GM21515 (cell line): ENCODE data around the gene GOLGA3.
"Not testable (repeated sequence)": the region's sequence is repeated elsewhere in the genome, so short reads cannot be mapped to it uniquely, and the experiment has no call there.

Experiments used
- ATAC-seq: cut with Tn5 transposase; IDR thresholded peaks from one replicate; pipeline ENCODE4 v1.9.1; 2021; ENCODE audit not compliant: unreplicated experiment

The GOLGA3 gene

GRCh38 chr12:132754160-132754932 lies 74.3 kb downstream of the GOLGA3 start:
- no peak for ATAC-seq

DNA sequence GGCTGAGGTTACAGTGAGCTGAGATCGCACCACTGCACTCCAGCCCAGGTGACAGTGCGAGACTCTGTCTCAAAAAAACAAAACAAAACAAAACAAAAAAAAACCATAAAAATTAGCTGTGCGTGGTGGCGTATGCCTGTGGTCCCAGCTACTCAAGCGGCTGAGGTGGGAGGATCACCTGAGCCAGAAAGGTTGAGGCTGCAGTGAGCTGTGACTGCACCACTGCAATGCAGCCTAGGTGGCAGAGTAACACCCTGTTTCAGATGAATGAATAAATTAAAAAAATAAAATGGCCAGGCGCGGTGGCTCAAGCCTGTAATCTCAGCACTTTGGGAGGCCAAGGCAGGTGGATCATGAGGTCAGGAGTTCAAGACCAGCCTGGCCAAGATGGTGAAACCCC lies 75.0 kb downstream of the GOLGA3 start:
- not testable (repeated sequence) for ATAC-seq

DNA sequence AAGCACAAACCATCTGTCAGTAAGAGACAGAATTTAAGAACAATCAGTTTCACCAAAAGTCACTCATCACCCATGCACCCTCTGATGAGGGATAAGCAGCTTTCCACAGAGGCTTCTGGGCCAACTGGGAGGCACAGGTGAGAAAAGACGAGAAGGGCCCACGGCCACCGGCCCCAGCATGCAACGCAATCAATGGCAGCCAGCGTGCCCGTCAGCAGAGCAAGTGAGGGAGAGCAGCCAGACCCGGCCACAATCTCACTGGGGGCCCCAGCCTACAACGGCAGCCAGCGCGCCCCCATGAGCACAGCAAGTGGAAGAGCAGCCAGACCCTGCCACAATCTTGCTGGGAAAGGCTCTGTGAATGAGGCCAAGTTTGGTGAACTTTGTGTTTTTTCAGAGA lies 80.3 kb downstream of the GOLGA3 start:
- ATAC-seq, result no peak

DNA sequence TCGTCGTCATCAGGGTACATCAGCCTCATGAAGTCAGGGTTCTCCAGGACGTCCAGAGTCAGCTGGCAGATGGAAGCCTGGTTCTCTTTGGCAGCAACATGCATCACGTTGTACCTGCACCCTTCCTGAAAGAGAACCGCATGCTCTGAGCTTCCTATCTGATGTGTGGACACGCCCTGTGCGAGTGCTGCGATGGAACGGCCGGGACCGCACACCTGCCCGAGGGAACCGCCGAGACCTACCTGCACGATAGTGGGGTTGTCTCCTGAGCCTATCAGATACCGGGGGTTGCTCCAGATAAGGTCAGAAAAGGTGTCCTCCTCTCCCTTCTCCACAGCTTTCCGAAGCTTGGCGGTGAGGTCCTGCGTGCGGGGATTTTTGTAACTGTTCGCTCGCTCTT lies 80.8 kb downstream of the GOLGA3 start:
- no peak for ATAC-seq

- ATAC-seq, result no peak
Observed at GRCh38 chr12:132747395-132747794, 81.3 kb downstream of the GOLGA3 start.

DNA sequence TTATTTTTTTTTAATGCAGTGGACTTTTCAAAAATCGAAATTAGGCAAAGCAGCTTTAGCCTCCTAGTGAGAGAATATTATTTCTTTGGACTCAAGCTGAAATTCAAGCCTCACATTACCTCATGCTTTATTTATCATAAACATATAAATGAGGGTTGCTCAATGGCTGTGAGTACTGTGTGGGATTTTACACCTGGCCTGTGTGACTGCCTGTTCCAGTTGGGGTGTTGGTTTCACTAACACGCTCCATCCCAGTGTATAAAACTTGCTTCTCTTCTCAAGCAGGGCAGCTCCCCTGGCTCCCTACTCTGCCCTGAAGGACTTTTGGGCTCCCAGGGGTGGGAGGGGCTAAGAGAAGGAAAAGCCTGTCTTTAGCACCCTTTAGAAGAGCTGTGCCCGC lies 82.1 kb downstream of the GOLGA3 start:
- no peak for ATAC-seq

GRCh38 chr12:132743831-132744230 lies 84.8 kb downstream of the GOLGA3 start:
- ATAC-seq, result no peak

DNA sequence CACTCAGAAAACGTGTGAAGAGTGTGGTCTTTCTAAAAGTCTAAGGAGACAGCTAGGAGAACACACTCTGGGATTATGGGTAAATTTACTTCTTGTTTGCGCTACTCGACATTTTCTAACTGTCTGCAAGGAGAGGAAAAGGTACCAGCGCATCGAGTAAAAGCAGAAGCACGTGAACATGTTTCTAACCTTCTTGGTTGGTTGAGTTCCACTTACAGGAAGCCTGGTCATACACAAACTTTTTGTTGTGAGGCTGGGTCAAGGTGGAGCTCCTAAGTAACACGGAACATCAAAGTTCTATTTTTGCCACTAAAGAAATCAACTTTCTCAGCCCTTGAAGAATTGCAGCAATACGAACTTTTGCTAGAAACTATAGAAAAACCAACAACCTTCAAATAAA lies 87.0 kb downstream of the GOLGA3 start:
- ATAC-seq, result no peak

- ATAC-seq, result no peak
Observed at GRCh38 chr12:132740652-132741051, 88.0 kb downstream of the GOLGA3 start.

- ATAC-seq, result no peak
Observed at GRCh38 chr12:132740313-132740646, 88.4 kb downstream of the GOLGA3 start.

GRCh38 chr12:132739600-132740312 lies 88.9 kb downstream of the GOLGA3 start:
- no peak for ATAC-seq

- ATAC-seq, result no peak
Observed at GRCh38 chr12:132736913-132737312, 91.8 kb downstream of the GOLGA3 start.

GRCh38 chr12:132736378-132736777 lies 92.3 kb downstream of the GOLGA3 start:
- no peak for ATAC-seq

DNA sequence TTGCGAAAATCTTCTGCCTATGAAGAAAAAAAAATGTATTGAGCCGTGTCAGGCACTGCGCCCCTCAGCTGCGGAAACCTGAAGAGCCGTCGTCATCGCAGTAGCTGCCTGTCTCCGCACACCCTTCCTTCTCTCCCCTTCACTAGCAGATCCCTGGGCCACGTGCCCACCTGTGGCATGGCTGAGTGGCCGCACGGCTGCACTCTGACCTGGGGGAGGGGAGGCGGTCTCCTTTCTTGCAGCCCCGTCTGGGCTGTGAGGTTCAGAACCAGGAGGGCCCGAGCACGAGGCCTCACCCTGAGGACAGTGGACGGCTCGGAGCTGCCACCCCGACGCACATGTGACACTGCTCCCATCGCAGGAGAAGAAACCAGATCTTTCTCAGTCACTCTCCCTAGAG lies 93.2 kb downstream of the GOLGA3 start:
- no peak for ATAC-seq

DNA sequence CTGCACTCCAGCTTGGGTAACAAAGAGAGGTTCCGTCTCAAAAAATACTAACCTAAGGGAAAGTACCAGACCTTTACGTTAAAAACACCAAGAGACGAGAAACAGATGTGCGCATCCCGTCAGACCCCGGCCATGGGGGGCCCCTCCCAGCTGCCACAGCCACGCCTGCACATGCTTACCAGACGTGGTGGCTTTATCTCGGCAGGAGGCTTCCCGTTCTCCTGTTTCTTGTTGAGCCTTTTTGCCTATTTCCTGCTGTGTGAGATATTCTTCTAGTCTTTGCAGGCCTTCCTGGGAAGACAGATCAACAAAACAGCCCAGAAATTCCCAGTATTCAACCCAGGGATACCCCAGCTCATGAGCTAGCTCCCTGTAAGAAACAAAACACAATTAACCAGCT lies 94.5 kb downstream of the GOLGA3 start:
- ATAC-seq, result no peak

DNA sequence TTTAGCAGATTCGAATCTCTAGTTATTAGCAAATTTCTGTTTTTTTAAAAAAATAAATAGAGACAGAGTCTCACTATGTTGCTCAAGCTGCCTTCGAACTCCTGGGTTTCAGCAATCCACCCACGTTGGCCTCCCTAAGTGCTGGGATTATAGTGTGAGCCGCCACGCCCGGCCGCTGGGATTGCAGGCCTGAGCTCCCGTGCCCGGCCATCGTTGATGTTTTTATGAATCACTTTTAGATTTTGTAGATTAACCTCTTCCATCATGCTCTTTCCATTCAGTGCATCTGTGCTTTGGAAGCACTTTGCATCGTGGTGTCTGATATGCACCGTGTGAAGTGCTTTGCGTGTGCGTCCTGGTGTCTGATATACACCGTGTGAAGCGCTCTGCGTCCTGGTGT lies 97.1 kb downstream of the GOLGA3 start:
- no peak for ATAC-seq

GRCh38 chr12:132730353-132730752 lies 98.3 kb downstream of the GOLGA3 start:
- no peak for ATAC-seq

DNA sequence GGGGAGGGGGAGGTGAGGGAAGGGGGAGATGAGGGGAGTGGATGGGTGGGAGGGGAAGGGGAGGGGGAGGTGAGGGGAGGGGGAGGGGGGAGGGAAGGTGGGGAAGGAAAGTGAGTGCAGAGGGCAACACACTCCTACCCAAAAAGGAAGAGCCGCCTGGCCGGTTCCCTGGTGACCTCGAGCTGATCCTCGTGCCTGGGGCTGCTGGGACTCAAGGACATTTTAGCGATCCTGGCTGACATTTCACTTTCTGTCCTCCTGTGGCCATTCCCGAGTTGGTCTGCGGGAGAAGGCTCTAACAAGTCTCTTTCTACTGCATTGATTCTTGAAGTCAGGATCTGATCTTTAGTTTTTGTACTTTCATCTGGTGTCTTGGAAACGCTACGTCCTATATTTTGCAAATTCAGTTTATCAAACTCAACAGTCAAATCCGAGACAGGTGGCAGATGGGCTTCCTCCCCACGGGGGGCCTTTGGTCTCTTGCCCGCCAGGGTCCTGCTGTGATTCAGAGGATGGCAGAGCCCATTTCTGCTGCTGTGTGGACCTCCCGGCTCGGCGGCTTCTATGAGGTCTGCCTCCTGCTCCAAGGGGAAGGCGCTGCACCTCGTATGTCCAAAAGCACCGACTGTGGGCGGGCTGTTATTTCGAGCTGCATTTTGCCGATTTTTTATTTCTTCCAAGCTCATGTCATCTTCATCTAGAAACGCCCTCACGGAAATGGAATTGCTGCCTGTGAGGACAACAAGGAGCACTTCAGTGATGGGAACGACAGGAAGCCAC lies 98.9 kb downstream of the GOLGA3 start:
- ATAC-seq, result no peak

DNA sequence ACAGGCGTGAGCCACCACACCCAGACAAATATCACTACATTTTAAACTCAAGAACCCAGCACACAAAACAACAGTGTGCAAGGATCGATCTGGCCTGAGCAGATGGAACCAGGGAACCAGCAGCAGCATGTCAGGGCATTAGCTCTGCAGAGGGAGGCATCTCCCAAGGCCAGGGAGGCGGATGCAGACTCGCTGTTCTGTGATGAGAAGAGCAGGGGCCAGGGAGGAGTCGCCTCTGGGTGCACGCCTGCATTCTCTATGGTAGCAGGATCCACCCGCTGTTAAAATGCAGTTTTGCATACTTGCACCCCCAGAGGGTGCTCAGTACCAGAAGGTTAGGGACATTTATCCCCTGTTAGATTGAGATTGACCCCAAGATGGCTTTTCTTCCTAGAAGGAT lies 100.2 kb downstream of the GOLGA3 start:
- ATAC-seq, result no peak

DNA sequence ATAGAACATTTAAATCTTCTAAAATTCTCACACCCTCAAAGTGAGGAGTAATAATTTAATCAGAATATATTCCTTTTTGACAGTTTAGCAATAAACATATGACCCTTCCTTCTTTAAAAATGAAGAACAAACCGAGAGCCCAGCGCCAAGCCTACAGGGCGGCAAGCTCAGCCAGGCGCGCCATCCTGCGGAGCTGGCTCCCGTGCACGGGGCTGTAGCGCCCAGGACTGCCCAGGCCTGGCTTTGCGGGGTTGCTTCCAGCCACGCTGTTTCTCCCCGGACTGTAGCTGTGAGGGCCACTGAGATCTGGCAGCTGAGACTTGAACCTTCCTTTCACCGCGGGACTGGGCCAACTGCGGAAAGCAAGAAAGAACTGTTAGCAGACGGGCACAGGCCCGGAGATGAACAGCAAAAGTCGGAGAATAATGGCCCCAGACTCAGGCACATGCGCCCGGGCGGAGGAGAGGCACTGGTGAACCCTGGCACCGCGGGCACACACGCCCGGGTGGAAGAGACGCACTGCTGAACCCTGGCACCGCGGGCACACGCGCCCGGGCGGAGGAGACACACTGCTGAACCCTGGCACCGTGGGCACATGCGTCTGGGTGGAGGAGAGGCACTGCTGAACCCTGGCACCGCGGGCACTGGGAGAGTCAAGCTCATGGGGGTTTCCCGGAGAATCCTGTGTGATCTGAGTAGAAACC lies 101.4 kb downstream of the GOLGA3 start:
- ATAC-seq, result no peak

GRCh38 chr12:132726386-132726785 lies 102.3 kb downstream of the GOLGA3 start:
- no peak for ATAC-seq
